Measurements from ENCODE around the gene DPYSL3.

DNA sequence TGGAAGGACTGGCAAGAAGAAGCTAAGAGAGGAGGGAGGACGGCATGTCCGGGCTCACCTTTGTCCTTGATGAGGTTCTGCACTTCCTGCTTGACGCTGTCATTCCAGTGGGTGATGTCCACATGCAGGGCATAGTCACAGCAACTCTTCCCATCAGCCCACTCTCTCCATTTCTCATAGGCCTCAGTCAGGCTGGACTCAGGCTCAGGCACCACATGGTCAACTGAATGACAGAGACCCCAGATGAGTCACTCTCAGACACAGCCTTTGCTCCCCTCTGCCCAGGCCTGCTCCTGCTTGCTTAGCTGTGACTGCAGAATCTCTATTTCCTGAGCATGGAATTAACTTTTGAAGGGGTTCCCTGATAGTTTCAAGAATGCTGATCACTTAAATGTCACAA, 94.2 kb downstream of the DPYSL3 start:
- TF ChIP-seq NFIC (IDR thresholded peaks at IDR 0.05; ENCODE audit: borderline replicate concordance) (no peak), ZBTB33 (IDR thresholded peaks at IDR 0.05; ENCODE audit: borderline replicate concordance, low read depth) (no peak), NRF1 (IDR thresholded peaks at IDR 0.05; ENCODE audit: low read depth, low read length) (no peak)
- TF ChIP-seq, protein P1, sequence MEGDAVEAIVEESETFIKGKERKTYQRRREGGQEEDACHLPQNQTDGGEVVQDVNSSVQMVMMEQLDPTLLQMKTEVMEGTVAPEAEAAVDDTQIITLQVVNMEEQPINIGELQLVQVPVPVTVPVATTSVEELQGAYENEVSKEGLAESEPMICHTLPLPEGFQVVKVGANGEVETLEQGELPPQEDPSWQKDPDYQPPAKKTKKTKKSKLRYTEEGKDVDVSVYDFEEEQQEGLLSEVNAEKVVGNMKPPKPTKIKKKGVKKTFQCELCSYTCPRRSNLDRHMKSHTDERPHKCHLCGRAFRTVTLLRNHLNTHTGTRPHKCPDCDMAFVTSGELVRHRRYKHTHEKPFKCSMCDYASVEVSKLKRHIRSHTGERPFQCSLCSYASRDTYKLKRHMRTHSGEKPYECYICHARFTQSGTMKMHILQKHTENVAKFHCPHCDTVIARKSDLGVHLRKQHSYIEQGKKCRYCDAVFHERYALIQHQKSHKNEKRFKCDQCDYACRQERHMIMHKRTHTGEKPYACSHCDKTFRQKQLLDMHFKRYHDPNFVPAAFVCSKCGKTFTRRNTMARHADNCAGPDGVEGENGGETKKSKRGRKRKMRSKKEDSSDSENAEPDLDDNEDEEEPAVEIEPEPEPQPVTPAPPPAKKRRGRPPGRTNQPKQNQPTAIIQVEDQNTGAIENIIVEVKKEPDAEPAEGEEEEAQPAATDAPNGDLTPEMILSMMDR (IDR thresholded peaks at IDR 0.05): no peak

Measured in SK-N-SH (cell line).